OCI-LY7 (cell line): ENCODE results near the gene FNDC1. TPM values are rescaled to one million over a fixed set of nuclear protein-coding genes. Genes with fewer than 3 reads are reported as not detected.
A peak's percentile ranks its signal among the peaks of the same experiment; 100 is the strongest.

Experiments used
- BruUV-seq: library from RNA; stranded (reverse); fragments of 400-500 nt; replicated peaks from 2 replicates; lab custom pipeline; 2021; lab: Mats Ljungman, UMichigan
- CTCF ChIA-PET: fragments of 300-600 bp; sonication (Branson Sonifier 250); formaldehyde crosslinking; loops from one replicate; lab custom pipeline; 2022; ENCODE audit warnings: antibody characterized with exemption; ENCODE audit not compliant: unreplicated experiment; lab: Charles Lee
- POLR2A ChIA-PET: fragments of 300-600 bp; sonication (Branson Sonifier 250); formaldehyde crosslinking; loops from one replicate; lab custom pipeline; 2022; ENCODE audit warnings: antibody characterized with exemption; lab: Charles Lee
- DNase-seq: peaks from one replicate; pipeline ENCODE4 v3.0.0-alpha.2; 2015; ENCODE audit warnings: low spot score
- H2AFZ ChIP-seq: fragments of 200-600 bp; sonication (generic), shearing (Covaris generic); 2 replicates; pipeline ENCODE4 v1.6.1; 2014; ENCODE audit warnings: mild to moderate bottlenecking, antibody characterized with exemption, low read length, moderate library complexity
- H3K27ac ChIP-seq: fragments of 200-600 bp; sonication (generic); 2 replicates; pipeline ENCODE4 v1.5.1; 2014; ENCODE audit warnings: mixed run types, low read depth, mild to moderate bottlenecking, moderate library complexity, low read length, inconsistent platforms; ENCODE audit not compliant: poor library complexity, severe bottlenecking
- H3K36me3 ChIP-seq: fragments of 200-600 bp; sonication (generic); 2 replicates; pipeline ENCODE4 v1.6.1; 2014; ENCODE audit warnings: mild to moderate bottlenecking, antibody characterized with exemption, low read length, moderate library complexity, mixed read lengths; ENCODE audit not compliant: insufficient read depth
- H3K4me1 ChIP-seq: fragments of 200-600 bp; sonication (generic); 2 replicates; pipeline ENCODE4 v1.5.1; 2014; ENCODE audit warnings: mild to moderate bottlenecking, low read length; ENCODE audit not compliant: insufficient read depth, poor library complexity, severe bottlenecking
- H3K4me2 ChIP-seq: fragments of 200-600 bp; sonication (generic); 2 replicates; pipeline ENCODE4 v1.6.1; 2014; ENCODE audit warnings: mild to moderate bottlenecking, low read length
- H3K4me3 ChIP-seq: fragments of 200-600 bp; sonication (generic); 2 replicates; pipeline ENCODE4 v1.5.1; 2014; ENCODE audit warnings: mild to moderate bottlenecking, low read depth, low read length; ENCODE audit not compliant: poor library complexity, severe bottlenecking
- H3K79me2 ChIP-seq: fragments of 200-600 bp; sonication (generic); 2 replicates; pipeline ENCODE4 v1.6.1; 2016; ENCODE audit warnings: low read depth, mild to moderate bottlenecking, low read length, moderate library complexity, mixed read lengths; ENCODE audit not compliant: insufficient read depth
- H3K9me2 ChIP-seq: fragments of 200-600 bp; sonication (generic); 2 replicates; pipeline ENCODE4 v1.6.1; 2016; ENCODE audit warnings: mild to moderate bottlenecking, low read length, mixed read lengths; ENCODE audit not compliant: insufficient read depth
- H3K9me3 ChIP-seq: fragments of 200-600 bp; sonication (generic); 2 replicates; pipeline ENCODE4 v1.6.1; 2014; ENCODE audit warnings: mild to moderate bottlenecking, mixed run types, low read length, mixed read lengths
- H4K20me1 ChIP-seq: fragments of 200-600 bp; sonication (generic); 2 replicates; pipeline ENCODE4 v1.6.1; 2014; ENCODE audit warnings: mild to moderate bottlenecking, antibody characterized with exemption, low read length, moderate library complexity, mixed read lengths; ENCODE audit not compliant: insufficient read depth
- CTCF ChIP-seq: fragments of 200-600 bp; sonication (generic); conservative IDR thresholded peaks from 2 replicates; pipeline ENCODE4 v1.5.1; 2014; ENCODE audit warnings: mild to moderate bottlenecking, antibody characterized with exemption, low read length, moderate library complexity, mixed read lengths
- EZH2phosphoT487 ChIP-seq: fragments of 200-600 bp; sonication (generic); IDR thresholded peaks from 2 replicates; pipeline ENCODE4 v1.6.1; 2018; ENCODE audit warnings: low read depth, borderline replicate concordance, mild to moderate bottlenecking, mixed run types, antibody characterized with exemption, low read length, moderate library complexity, mixed read lengths
- intact Hi-C: fragments of 100-400 bp; cut with micrococcal nuclease; formaldehyde crosslinking; loops from one replicate; pipeline ENCODE4 v1.10.0; 2022; ENCODE audit not compliant: unreplicated experiment
- total RNA-seq, 2 experiments: library from RNA; depleted of rRNA in 1 of 2; stranded (reverse); fragments of >200 nt in 1 of 2; shearing (Covaris generic) in 1 of 2; gene quantifications; 2 replicates each; pipeline ENCODE4 v1.2.3, GENCODE V29; 2014 to 2022

The FNDC1 gene
- total RNA-seq, 2 experiments from 2014 or later, result 0.16 to 19.9 TPM

GRCh38 chr6:159148641-159149040 is 20.6 kb upstream of the FNDC1 start:
- Histone ChIP-seq H3K9me3 (no peaks in the 10 kb centered on the region), H3K79me2 (no peaks in the 10 kb centered on the region), H3K27ac (no peak overlapping the region), H3K9me2 (no peaks in the 10 kb centered on the region), H4K20me1 (no peaks in the 10 kb centered on the region), H3K36me3 (no peaks in the 10 kb centered on the region), H3K4me1 (peaks cover 9% of the 10 kb centered on the region), H2AFZ (no peak overlapping the region), H3K4me3 (no peak overlapping the region), H3K4me2 (no peak overlapping the region)
- no peak for DNase-seq
- CTCF ChIA-PET, result no interaction called here
- intact Hi-C loops, result no loop called here
- POLR2A ChIA-PET, result interaction anchor here (0.9 to 1.2 kb wide), 2 partner anchors 8 to 23 kb away, joined by 3 read pairs; no protein-coding TSS in a partner anchor
- TF ChIP-seq CTCF (no peak), EZH2phosphoT487 (no peak)
- no TSS peak for BruUV-seq

- intact Hi-C loops, result no loop called here
- Histone ChIP-seq H3K79me2 (no peaks in the 10 kb centered on the region), H2AFZ (no peak overlapping the region), H3K27ac (no peak overlapping the region), H3K9me3 (no peaks in the 10 kb centered on the region), H3K4me2 (no peak overlapping the region), H3K4me3 (no peak overlapping the region), H4K20me1 (no peaks in the 10 kb centered on the region), H3K9me2 (no peaks in the 10 kb centered on the region), H3K4me1 (peaks cover 9% of the 10 kb centered on the region), H3K36me3 (no peaks in the 10 kb centered on the region)
- POLR2A ChIA-PET, result interaction anchor here (0.7 to 1.2 kb wide), 3 partner anchors 9 to 149 kb away, joined by 3 read pairs; partner anchors contain the start of gene RSPH3
- no peak for DNase-seq
- no TSS peak for BruUV-seq
- CTCF ChIA-PET, result no interaction called here
- TF ChIP-seq CTCF, result no peak
- TF ChIP-seq EZH2phosphoT487, result no peak
These were observed 19.6 kb upstream of the FNDC1 start for GRCh38 chr6:159149641-159150040.

GRCh38 chr6:159151266-159151855 is 17.8 kb upstream of the FNDC1 start:
- intact Hi-C loops, result loop anchor here (1.0 kb wide), 1 partner anchor 143 kb away; no protein-coding TSS in a partner anchor
- H3K9me2 ChIP-seq, result no peaks in the 10 kb centered on the region
- TF ChIP-seq EZH2phosphoT487 (no peak), CTCF (peak; percentile 96)
- peak overlapping the region; percentile 28; the same call in 1 of the 2 replicates for H3K4me2 ChIP-seq
- ChIA-PET POLR2A (interaction anchor here (0.8 kb wide), 1 partner anchor 500 kb away, joined by 4 read pairs; no protein-coding TSS in a partner anchor), CTCF (no interaction called here)
- H3K36me3 ChIP-seq, result no peaks in the 10 kb centered on the region
- peaks cover 9% of the 10 kb centered on the region for H3K4me1 ChIP-seq
- H3K4me3 ChIP-seq, result no peak overlapping the region
- DNase-seq, result peak; percentile 69
- peaks cover 10% of the 10 kb centered on the region; the same call in 1 of the 2 replicates for H3K9me3 ChIP-seq
- H2AFZ ChIP-seq, result peak overlapping the region; percentile 57; the same call in 1 of the 2 replicates
- no peaks in the 10 kb centered on the region for H4K20me1 ChIP-seq
- no peak overlapping the region for H3K27ac ChIP-seq
- no TSS peak for BruUV-seq
- H3K79me2 ChIP-seq, result no peaks in the 10 kb centered on the region
